Body of pancreas (tissue), 4 donors: ENCODE measurements around the gene PCDH9. TPM values are rescaled to one million over a fixed set of nuclear protein-coding genes. Genes with fewer than 3 reads are reported as not detected.

Experiments
- ATAC-seq: fragments of 150-250 bp; one replicate; pipeline ENCODE4 v1.9.1; 2016
- DNase-seq, 4 donors: peaks; one replicate each; pipeline ENCODE4 v3.0.0-alpha.2; 2019
- H3K27ac ChIP-seq, 4 donors: fragments of 200-600 bp; sonication (generic); 1 replicate in 3 of 4; 2 replicates in 1 of 4; pipeline versions ENCODE4 v1.5.1 to v1.6.1; 2016 to 2019; ENCODE audit warnings: mild to moderate bottlenecking in 1 of 4, mixed read lengths in 1 of 4, moderate library complexity in 1 of 4
- H3K27me3 ChIP-seq, 2 donors: fragments of 200-600 bp; sonication (generic); one replicate each; pipeline ENCODE4 v1.6.0; 2016; ENCODE audit warnings: mild to moderate bottlenecking in 1 of 2
- H3K36me3 ChIP-seq, 2 donors: fragments of 200-600 bp; sonication (generic); replicated peaks in 1 of 2; 2 replicates each; pipeline ENCODE4 v1.5.1; 2016; ENCODE audit warnings: low read depth in 2 of 2; ENCODE audit not compliant: insufficient read depth in 1 of 2
- H3K4me1 ChIP-seq: fragments of 200-600 bp; sonication (generic); one replicate; pipeline ENCODE4 v1.6.0; 2016
- H3K4me3 ChIP-seq, 2 donors: fragments of 200-600 bp; sonication (generic); 1 replicate in 1 of 2; 2 replicates in 1 of 2; pipeline ENCODE4 v1.5.1; 2016 to 2019
- H3K9me3 ChIP-seq, 3 donors: fragments of 200-600 bp; sonication (generic); 1 replicate in 2 of 3; 2 replicates in 1 of 3; pipeline ENCODE4 v1.5.1; 2016
- POLR2A ChIP-seq, 3 donors: fragments of 450-650 bp; IDR thresholded peaks; one replicate each; pipeline ENCODE4 v1.6.1; 2016; ENCODE audit warnings: antibody characterized with exemption in 3 of 3, mild to moderate bottlenecking in 2 of 3
- WGBS, 2 donors: methylation state at CpG; one replicate each; pipeline ENCODE4 v1.1.5; 2017; 5-methylcytosine and 5-hydroxymethylcytosine counted together
- intact Hi-C: fragments of 100-400 bp; cut with DNase I; formaldehyde crosslinking; loops from one replicate; pipeline ENCODE4 v1.15.1; 2023
- total RNA-seq, 2 donors: library from RNA; depleted of rRNA; stranded (reverse); fragments of >200 nt; gene quantifications; one replicate each; pipeline ENCODE4 v1.1.0, GENCODE V29; 2016
- TF ChIP-seq, protein P1 (sequence below), 7 experiments: fragments of 450-650 bp in 4 of 7; fragments of 200-600 bp in 3 of 7; sonication (generic) in 3 of 7; IDR thresholded peaks; one replicate each; pipeline ENCODE4 v1.5.1; 2016 to 2019; ENCODE audit warnings: antibody characterized with exemption in 7 of 7

The PCDH9 gene
- total RNA-seq, 2 donors from 2014 or later, result 3.6 to 3.9 TPM

DNA sequence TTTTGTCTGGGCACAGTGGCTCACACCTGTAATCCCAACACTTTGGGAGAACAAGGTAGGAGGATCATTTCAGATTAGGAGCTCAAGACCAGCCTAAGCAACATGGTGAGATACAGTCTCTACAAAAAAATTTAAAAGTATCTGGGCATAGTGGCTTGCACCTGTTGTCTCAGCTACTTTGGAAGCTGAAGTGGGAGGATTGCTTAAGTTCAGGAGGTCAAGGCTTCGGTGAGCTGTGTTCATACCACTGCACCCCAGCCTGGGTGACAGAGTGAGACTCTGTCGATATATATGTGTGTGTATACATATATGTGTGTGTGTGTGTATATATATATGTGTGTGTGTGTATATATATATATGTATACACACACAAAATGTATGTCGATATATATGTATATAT lies 833.0 kb downstream of the PCDH9 start:
- no peak overlapping the region for H3K4me3 ChIP-seq
- intact Hi-C loops, result no loop called here
- H3K4me1 ChIP-seq, result no peaks in the 10 kb centered on the region
- H3K27me3 ChIP-seq, result no peaks in the 10 kb centered on the region
- H3K27ac ChIP-seq, result no peak overlapping the region
- no peak for DNase-seq
- no peaks in the 10 kb centered on the region for H3K9me3 ChIP-seq
- TF ChIP-seq POLR2A (IDR thresholded peaks at IDR 0.05), result no peak
- TF ChIP-seq, protein P1, sequence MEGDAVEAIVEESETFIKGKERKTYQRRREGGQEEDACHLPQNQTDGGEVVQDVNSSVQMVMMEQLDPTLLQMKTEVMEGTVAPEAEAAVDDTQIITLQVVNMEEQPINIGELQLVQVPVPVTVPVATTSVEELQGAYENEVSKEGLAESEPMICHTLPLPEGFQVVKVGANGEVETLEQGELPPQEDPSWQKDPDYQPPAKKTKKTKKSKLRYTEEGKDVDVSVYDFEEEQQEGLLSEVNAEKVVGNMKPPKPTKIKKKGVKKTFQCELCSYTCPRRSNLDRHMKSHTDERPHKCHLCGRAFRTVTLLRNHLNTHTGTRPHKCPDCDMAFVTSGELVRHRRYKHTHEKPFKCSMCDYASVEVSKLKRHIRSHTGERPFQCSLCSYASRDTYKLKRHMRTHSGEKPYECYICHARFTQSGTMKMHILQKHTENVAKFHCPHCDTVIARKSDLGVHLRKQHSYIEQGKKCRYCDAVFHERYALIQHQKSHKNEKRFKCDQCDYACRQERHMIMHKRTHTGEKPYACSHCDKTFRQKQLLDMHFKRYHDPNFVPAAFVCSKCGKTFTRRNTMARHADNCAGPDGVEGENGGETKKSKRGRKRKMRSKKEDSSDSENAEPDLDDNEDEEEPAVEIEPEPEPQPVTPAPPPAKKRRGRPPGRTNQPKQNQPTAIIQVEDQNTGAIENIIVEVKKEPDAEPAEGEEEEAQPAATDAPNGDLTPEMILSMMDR (IDR thresholded peaks at IDR 0.05), result no peak
- 82 to 86% methylated on average over 3 of the region's 3 CpGs for WGBS, 2 donors
- ATAC-seq, result no peak
- H3K36me3 ChIP-seq, result no peaks in the 10 kb centered on the region

GRCh38 chr13:66391322-66391721 lies 838.8 kb downstream of the PCDH9 start:
- H3K4me1 ChIP-seq, result no peaks in the 10 kb centered on the region
- ATAC-seq (no peak), DNase-seq (no peak)
- TF ChIP-seq, protein P1 (IDR thresholded peaks at IDR 0.05), result no peak
- TF ChIP-seq POLR2A (IDR thresholded peaks at IDR 0.05), result no peak
- intact Hi-C loops, result no loop called here
- 77 to 78% methylated on average over 1 of the region's 1 CpG for WGBS, 2 donors
- H3K27me3 ChIP-seq, result no peaks in the 10 kb centered on the region
- no peaks in the 10 kb centered on the region for H3K36me3 ChIP-seq
- no peaks in the 10 kb centered on the region for H3K9me3 ChIP-seq
- no peak overlapping the region for H3K27ac ChIP-seq
- no peak overlapping the region for H3K4me3 ChIP-seq

DNA sequence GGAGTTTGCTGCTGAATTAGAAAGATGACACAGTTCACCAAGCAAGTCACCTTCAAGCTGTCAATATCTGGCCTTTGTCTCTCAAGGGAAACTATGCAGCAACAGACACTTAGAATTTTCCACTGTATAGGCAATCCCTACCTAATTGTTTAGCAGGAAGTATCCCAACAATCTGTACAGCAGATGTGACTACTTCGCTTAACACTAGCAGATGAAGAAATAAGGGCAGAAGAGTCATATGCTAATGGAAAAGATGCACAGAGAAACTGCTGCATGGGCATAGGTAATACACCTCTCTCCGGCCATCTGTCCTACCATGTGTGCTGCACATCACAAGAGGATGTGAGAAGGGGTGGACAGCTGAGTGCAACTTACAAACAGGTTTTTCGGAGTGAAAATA lies 851.2 kb downstream of the PCDH9 start:
- WGBS, 2 donors, result 84 to 91% methylated on average over 3 of the region's 3 CpGs
- Histone ChIP-seq H3K36me3 (no peaks in the 10 kb centered on the region), H3K27ac (no peak overlapping the region), H3K9me3 (no peaks in the 10 kb centered on the region), H3K27me3 (no peaks in the 10 kb centered on the region), H3K4me3 (no peak overlapping the region), H3K4me1 (no peaks in the 10 kb centered on the region)
- intact Hi-C loops, result no loop called here
- TF ChIP-seq POLR2A (IDR thresholded peaks at IDR 0.05), result no peak
- TF ChIP-seq, protein P1 (IDR thresholded peaks at IDR 0.05), result no peak
- no peak for ATAC-seq
- no peak for DNase-seq

DNA sequence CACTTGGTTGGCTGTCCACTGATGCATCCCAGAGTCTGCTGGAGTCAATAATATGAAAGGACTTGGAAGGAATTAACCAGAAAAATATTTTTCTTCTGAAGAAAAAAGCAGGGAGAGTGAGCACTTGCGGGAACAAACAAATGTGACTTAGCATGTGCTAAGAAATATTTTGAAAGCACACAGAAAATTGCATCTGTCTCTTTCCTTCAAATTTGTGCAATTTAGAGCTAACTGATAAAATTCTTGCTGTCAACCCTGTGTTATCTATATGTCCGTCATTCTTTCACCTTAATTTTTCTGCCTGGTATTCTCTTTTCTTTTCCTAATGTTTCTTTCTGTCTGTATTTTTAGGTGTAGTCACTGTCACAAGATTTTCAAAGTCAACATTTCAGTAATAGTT lies 852.6 kb downstream of the PCDH9 start:
- no peak for DNase-seq
- 35 to 37% methylated on average over 2 of the region's 2 CpGs for WGBS, 2 donors
- Histone ChIP-seq H3K9me3 (no peaks in the 10 kb centered on the region), H3K36me3 (no peaks in the 10 kb centered on the region), H3K4me1 (no peaks in the 10 kb centered on the region), H3K27ac (no peak overlapping the region), H3K4me3 (no peak overlapping the region), H3K27me3 (no peaks in the 10 kb centered on the region)
- intact Hi-C loops, result no loop called here
- TF ChIP-seq, protein P1 (IDR thresholded peaks at IDR 0.05), result no peak
- TF ChIP-seq POLR2A (IDR thresholded peaks at IDR 0.05), result no peak
- ATAC-seq, result no peak

GRCh38 chr13:66375756-66376155 lies 854.4 kb downstream of the PCDH9 start:
- 66 to 81% methylated on average over 2 of the region's 2 CpGs for WGBS, 2 donors
- TF ChIP-seq, protein P1 (IDR thresholded peaks at IDR 0.05), result no peak
- TF ChIP-seq POLR2A (IDR thresholded peaks at IDR 0.05), result no peak
- DNase-seq (no peak), ATAC-seq (no peak)
- H3K36me3 ChIP-seq, result no peaks in the 10 kb centered on the region
- intact Hi-C loops, result no loop called here
- H3K9me3 ChIP-seq, result no peaks in the 10 kb centered on the region
- H3K27me3 ChIP-seq, result no peaks in the 10 kb centered on the region
- H3K4me3 ChIP-seq, result no peak overlapping the region
- H3K27ac ChIP-seq, result no peak overlapping the region
- H3K4me1 ChIP-seq, result no peaks in the 10 kb centered on the region
